SW 1271 (cell line): ENCODE results near the gene LDLRAP1.

Experiments
- DNase-seq, 2 experiments: peaks; one replicate each; lab custom pipeline; 2025; lab: John Stamatoyannopoulos, UW

Gene LDLRAP1

DNA sequence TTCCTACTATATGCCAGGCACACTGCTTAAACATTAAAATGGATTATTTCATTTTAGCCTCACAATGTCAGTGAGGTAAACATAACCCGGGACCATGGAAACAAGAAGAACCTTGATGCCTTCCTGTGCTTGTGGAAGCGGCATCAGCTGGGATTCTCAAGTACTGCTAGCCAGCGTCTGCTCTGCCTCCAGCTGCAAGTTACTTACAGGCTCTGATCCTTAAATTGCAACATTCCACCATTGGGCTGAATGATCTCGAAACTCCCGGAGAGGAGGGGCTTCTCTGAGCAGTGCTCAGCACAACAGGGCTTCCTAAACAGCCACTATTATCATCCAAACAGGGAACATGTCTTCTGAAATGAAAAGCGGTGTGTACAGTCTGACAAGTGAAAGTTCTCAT is 66.5 kb downstream of the LDLRAP1 start:
- DNase-seq = no peak

DNA sequence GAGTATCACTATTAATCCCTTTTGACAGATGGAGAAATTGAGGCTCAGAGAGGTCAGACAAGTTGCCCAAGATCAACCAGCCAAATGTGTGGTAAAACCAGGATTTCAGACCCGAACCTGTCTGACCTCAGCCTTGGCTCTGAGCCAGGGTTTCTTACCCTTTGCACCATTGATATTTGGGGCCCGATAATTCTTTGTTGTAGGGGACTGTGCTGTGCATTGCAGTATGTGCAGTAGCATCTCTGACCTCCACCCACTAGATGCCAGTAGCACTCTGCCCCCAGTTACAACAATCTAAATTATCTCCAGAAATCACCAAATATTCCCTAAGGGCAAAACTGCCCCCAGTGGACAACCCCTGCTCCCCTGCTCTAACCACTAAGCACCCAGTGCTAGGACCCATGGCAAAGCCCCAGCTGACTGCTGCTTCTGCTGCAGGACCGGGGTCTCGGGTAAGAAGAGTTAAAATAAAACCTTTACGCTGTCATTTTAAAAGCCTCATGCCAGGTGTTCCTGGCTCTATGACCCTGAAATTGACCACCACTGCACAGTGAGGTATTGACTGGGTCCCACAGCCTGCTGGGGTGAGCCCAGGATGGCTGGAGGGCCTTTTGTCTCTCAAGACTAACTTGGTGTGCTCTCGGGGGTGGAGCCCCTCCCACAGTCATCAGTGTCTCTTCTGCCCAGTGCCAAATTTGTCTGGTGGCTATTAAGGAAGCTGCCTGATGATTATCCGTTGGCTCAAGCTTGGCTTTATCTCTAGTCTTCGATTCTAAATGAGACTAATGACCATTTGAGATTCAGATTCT is 67.6 kb downstream of the LDLRAP1 start:
- peak in 1 of 2 experiments; percentile 19 for DNase-seq

DNA sequence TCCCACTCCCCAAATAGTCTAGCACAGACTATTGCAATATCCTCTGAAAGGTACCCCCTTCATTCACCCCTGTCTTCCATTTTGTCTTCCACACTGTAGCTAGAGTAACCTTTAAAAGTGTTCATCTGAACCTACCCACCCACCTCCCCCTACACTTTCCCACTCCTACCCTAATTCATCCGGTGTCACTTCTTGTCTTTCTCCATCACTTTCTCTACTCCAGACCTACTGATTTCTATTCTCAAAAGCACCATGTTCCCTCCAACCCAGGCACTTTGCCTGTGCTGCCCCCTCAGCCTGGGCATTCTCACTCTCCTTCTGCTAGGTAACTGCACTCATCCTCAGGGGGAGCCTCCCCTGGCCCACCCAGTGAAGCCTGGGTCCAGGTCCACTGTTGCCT is 68.4 kb downstream of the LDLRAP1 start:
- no peak for DNase-seq

DNA sequence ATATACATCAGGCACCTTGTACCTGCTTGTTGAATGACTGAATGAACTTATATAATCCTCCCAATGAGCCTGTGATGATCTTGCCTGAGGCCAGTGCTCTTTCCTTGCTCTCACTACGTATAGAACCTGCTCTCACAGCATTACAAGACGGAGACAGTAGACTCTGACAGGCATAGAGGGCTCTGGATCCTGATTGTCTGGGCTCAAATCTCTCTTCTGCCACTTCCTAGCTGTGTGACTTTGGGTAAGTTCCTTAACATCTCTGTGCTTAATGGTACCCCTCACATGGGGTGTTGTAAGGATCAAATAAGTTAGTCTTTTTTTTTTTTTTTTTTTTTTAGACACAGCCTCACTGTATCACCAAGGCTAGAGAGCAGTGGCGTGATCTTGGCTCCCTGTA is 69.0 kb downstream of the LDLRAP1 start:
- DNase-seq = no peak

DNA sequence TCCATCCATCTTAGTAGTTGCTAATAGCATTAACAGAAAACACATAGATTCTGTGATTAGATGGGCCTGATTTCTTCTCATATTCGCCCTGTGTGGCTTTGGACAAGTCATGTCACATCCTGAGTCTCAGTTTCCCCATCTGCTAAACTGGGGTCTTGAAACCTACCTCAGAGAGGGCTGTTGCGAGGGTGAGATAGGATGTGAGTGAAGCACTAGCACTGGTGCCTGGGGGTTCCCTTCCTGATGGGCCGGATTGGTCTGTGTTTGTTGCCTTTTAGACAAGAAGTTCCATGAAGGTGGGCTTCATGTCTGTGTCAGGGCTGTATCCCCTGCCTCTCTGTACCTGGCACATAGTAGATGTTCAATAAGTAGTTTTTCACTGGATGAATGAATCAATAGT is 69.7 kb downstream of the LDLRAP1 start:
- no peak for DNase-seq

DNA sequence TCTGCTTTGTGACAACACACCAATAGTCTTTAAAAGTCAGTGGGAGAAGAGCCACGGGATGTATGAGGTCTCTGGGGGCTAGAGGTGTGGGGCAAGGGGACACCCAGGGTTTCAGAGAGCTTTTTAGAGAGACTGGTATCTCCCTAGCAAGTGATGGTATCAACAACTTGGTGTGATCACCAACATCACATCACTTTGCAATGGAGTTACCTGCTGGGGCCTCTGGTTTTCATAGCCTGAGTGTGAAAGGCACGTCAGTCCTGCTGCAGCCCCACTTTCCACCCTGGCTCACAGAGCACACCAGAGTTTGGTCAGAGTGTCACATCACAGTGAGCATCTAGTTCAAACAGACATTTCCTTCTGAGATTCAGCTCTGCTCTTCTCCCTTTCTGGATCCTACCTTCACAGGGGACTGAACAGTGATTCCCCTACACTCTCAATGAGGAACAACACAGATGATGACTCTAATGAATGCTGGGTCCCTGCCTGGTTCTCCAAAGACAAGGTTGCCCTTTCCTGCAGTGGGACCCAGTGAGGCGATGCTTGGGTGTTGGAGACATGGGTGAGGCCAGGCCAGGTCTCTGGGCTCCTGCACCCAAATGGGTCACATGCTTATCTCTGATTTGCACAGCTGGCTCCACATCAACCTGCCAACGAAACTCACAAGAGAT is 71.2 kb downstream of the LDLRAP1 start:
- no peak for DNase-seq

DNA sequence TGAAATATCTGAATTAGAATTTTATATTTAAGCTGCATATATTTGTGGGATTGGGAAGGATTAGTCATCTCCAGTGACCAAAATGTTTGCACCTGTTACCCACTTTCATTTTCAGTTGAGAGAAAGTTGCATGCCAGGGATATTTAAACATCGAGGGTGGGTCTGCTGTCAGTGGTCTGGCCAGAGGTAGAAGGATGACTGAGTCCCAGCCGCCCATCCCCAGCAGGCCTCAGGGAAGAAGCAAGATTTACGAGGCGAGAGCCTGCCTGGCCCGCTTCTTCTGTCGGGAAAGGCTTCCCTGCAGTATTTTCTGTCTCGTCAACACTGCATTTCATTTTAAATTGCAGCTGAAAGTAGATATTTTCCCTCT is 71.8 kb downstream of the LDLRAP1 start:
- no peak for DNase-seq

DNA sequence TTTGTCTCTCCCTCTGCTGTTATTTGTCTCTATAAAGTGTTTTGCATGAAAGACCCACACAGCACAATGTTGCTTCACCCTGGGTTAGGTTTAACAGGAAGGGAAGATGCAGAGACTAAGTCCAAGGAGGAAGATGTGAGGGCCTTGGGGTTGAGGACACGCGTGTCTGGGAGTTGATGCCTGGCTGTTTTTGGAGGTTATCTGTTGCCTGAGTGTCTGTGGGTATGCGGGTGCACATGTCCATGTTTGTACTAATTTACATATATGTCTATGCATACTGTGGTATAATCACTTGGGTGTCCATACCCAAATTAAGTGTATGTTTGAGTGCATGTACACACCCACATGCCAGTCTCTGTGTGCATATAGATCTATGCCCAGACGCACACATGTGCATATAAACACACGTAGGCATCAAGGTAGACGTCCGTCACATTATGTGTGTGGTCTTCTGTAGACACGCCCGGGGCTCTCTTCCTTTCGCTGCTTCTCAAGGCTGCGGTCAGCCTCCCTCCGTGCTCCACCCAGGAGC is 72.2 kb downstream of the LDLRAP1 start:
- no peak for DNase-seq

DNA sequence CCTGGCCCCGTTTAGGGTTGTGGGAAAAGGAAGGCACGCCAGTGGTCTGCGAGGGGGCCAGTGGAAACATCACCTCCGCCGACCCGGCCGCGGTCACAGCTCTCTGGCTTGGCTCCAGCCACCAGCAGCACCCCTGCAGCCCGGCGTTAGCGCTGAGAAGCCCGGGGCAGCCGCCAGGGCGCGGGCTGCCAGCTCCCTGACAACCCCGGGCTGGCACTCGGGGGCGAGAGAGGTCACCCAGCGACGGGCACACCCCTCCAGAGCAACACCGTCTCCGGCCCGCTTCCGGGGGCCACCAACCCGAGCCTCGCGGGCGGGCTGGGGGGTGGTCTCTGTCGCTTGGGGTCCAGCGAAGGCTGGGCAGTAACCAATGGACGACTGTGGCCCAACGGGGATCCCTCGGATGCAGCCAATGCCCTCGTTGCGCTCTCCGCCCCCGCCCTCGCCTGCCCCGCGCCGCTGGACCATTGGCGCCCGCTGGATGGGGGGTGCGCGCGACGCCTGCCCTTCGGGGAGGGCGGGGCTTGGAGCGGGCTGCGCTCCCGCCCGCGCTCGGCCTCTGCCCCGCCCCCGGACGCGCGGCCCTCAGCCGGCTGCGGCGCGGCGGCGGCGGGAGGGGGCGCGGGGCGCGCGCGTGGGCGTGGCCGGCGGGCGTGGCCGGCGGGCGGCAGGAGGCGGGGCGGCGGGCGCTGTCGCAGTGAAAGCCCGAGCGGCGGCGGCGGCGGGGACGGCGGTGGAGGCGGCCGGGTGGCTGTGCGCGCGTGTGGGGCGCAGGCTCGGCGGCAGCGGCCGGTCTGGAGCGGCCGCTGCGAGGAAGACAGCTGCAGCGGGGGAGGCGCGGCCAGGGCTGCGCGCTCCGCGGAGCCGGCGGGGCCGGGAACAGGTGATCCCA is 72.9 kb downstream of the LDLRAP1 start, which contains the start of gene MAN1C1:
Gene MAN1C1, plus strand, starts transcription at position 697 of the 892 bp plus-strand sequence. CDS start 1,007 bp downstream, outside the sequence.
- DNase-seq = peak; percentile 62 to 84

DNA sequence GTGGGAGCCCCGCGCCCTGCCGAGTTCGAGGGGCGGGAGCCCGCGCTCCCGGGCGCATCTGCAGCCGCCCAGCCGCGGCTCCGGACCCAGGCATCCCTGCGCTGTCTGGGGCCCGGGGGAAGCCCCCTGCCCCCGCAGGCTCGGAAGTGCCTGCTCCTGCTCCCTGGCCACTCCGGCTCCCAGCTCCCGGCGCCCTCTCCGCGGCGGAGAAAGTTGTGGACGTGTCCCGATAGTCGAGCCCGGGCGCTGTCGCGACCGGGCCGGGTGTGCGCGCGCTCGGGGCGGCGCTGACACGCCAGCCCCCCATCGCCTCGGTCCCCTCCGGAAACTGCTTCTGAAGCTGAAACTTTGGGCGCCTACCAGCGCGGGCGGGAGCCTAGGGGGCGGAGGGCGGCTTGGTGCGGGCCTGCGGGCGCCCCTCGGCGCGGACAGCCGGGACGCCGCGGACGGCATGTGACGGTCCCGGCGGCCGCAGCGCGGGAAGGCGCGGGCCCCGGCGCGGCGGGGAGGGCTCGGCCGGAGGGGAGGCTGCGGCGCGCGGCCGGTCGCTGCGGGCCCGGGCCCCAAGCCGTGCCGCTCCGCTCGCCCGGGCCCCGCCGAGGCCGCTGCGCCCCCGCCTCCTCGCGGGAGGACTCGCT is 73.7 kb downstream of the LDLRAP1 start:
- DNase-seq = no peak

DNA sequence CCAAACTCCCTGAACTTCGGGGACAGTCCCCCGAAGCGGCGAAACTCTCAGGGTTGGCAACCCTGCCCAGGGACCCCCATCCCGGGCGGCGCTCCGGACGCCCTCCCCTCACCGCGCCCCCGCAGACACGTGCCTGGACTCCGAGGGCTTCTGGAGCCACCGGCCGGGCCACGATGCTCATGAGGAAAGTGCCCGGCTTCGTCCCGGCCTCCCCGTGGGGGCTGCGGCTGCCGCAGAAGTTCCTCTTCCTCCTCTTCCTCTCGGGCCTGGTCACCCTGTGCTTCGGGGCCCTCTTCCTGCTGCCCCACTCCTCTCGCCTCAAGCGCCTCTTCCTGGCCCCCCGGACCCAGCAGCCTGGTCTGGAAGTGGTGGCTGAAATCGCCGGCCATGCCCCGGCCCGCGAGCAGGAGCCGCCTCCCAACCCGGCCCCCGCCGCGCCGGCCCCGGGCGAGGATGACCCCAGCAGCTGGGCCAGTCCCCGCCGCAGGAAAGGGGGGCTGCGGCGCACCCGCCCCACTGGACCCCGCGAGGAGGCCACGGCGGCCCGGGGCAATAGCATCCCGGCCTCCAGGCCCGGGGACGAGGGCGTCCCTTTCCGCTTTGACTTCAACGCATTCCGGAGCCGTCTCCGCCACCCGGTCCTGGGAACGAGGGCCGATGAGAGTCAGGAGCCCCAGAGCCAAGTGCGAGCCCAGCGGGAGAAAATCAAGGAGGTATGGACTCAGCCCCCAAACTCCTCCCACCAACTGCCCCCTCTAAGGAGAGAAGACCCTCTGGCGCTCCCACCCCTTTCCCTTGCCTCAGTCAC is 74.4 kb downstream of the LDLRAP1 start:
- no peak for DNase-seq

DNA sequence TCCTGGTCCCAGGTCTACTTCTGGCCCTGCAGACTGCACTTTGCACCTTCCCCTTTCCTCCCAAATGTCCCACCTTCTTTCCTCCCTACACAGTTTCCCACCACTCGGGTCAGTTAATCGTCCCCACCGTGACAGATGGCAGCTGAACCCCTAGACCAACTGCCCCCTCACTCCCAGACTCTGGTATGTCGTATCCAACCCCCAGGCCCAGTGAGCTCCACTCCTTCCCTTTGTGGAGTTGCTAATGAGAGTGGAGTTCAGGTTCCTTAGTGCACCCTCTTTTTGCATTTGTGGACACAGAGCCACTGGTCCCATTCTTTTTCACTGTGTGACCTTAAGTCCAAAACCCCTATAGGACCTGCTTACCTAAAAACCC is 75.0 kb downstream of the LDLRAP1 start:
- DNase-seq = no peak
